WI38 (cell line): ENCODE measurements around the gene SYTL3.
A peak's percentile ranks its signal among the peaks of the same experiment; 100 is the strongest.

Source experiments
- H3K4me3 ChIP-seq: 2 replicates; pipeline ENCODE4 v1.5.1; 2011; ENCODE audit warnings: low read depth, mild to moderate bottlenecking, control low read depth, low read length
- CTCF ChIP-seq: IDR thresholded peaks from 2 replicates; pipeline ENCODE4 v1.5.1; 2012; ENCODE audit warnings: low read depth, mild to moderate bottlenecking, control low read depth, low read length

Gene SYTL3

GRCh38 chr6:158718461-158719046 is 68.7 kb downstream of the SYTL3 start:
- 0 out of 2 replicates have a peak, but pooled peaks have one; percentile 47 for TF ChIP-seq CTCF
- H3K4me3 ChIP-seq = no peak overlapping the region

GRCh38 chr6:158722176-158722729 is 72.4 kb downstream of the SYTL3 start:
- no peak overlapping the region for H3K4me3 ChIP-seq
- TF ChIP-seq CTCF = no peak

GRCh38 chr6:158725704-158726103 is 75.8 kb downstream of the SYTL3 start:
- no peak overlapping the region for H3K4me3 ChIP-seq
- no peak for TF ChIP-seq CTCF

- no peak for TF ChIP-seq CTCF
- no peak overlapping the region for H3K4me3 ChIP-seq
Measured at GRCh38 chr6:158729906-158730540, 80.2 kb downstream of the SYTL3 start.

- no peak overlapping the region for H3K4me3 ChIP-seq
- TF ChIP-seq CTCF = no peak
Measured at GRCh38 chr6:158730541-158730907, 80.7 kb downstream of the SYTL3 start.

GRCh38 chr6:158735009-158735408 is 85.2 kb downstream of the SYTL3 start:
- no peak overlapping the region for H3K4me3 ChIP-seq
- TF ChIP-seq CTCF = no peak

GRCh38 chr6:158737082-158737709 is 87.3 kb downstream of the SYTL3 start:
- TF ChIP-seq CTCF = no peak

More at GRCh38 chr6:158737082-158737709, 87.3 kb downstream of the SYTL3 start:
- H3K4me3 ChIP-seq = no peak overlapping the region
